GM21723 (cell line): Measurements from ENCODE around the gene PLCH2.

Experiments used
- ATAC-seq: cut with Tn5 transposase; IDR thresholded peaks from one replicate; pipeline ENCODE4 v1.9.1; 2021; ENCODE audit warnings: mild to moderate bottlenecking, moderate library complexity; ENCODE audit not compliant: unreplicated experiment

PLCH2 gene

GRCh38 chr1:2496087-2496622 lies 20.1 kb downstream of the PLCH2 start:
- no peak for ATAC-seq

- no peak for ATAC-seq
Observed at GRCh38 chr1:2496746-2497145, 20.7 kb downstream of the PLCH2 start.

- no peak for ATAC-seq
Observed at GRCh38 chr1:2497891-2498290, 21.8 kb downstream of the PLCH2 start.

- no peak for ATAC-seq
Observed at GRCh38 chr1:2498648-2499047, 22.6 kb downstream of the PLCH2 start.

GRCh38 chr1:2499260-2499659 lies 23.2 kb downstream of the PLCH2 start:
- no peak for ATAC-seq

DNA sequence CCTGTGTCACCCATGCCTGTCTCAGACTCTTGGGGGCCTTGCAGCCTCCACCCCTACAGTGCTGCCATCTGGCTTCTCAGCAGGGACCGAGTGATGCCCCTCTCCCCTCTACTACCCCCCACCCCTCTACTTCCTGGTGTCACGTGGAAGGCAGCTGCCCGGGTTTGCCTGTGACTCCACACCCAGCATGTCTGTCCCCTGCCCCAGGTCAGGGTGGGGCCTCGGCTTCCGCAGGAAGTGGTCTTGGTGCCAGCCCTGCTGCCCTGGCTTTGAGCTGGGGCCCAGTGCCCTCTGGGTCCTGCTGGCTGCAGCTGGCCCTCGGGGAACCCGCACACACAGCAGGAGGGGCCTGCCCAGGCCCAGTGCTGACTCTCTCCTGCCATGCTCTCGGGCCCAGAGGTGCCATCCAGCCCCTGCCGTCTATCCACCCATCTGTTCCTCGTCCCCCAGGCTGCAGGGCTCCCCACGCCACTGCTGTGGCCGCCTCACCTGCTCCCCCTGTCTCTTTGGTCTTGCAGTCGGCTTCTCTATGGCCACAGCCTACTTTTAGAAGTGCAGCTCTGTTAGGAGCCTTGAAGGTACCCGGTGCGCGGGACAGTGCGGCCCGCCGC lies 24.0 kb downstream of the PLCH2 start:
- no peak for ATAC-seq

DNA sequence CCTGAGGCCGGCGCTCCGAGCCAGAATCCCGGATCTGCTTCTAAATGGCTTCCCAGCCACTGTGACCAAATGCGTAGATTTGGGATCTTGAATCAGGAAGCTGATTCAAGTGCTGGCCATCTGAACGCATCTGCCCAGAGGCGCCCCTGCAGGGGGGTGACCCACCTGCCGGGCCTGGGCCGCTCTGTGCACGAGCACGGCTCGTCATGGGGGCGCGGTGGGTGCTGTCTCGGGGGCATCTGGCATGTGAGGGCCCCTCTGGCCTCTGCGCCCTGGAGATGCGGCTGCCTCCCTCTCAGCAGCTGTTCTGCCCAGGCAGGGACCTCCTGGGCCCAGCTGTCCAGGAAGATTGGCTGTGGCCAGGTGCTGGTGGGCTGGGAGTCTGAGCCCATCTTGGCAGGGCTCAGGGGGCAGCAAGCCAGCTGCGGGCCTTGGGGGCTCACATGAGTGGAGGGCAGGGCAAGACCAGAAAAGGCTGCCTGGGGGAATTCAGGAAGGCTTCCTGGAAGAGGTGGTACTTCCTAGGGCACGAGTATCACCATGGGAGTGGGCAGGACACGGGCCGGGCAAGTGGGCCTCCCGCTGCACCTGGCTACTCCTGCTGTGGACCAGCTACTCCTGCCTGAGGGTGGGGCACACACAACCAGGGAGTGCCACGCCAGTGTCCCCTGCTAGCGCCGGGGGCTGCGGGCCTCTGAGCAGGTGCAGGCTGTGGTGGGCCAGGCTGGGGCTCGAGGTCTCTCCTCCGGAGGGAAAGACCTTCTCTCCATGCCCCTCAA lies 25.1 kb downstream of the PLCH2 start:
- no peak for ATAC-seq

- ATAC-seq: no peak
Observed at GRCh38 chr1:2501820-2502119, 25.7 kb downstream of the PLCH2 start.

DNA sequence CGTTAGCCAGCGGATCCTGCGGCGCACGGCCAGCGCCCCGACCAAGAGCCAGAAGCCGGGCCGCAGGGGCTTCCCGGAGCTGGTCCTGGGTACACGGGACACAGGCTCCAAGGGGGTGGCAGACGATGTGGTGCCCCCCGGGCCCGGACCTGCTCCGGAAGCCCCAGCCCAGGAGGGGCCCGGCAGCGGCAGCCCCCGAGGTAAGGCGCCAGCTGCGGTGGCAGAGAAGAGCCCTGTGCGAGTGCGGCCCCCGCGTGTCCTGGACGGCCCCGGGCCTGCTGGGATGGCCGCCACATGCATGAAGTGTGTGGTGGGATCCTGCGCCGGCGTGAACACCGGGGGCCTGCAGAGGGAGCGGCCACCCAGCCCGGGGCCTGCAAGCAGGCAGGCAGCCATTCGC lies 26.1 kb downstream of the PLCH2 start:
- no peak for ATAC-seq

DNA sequence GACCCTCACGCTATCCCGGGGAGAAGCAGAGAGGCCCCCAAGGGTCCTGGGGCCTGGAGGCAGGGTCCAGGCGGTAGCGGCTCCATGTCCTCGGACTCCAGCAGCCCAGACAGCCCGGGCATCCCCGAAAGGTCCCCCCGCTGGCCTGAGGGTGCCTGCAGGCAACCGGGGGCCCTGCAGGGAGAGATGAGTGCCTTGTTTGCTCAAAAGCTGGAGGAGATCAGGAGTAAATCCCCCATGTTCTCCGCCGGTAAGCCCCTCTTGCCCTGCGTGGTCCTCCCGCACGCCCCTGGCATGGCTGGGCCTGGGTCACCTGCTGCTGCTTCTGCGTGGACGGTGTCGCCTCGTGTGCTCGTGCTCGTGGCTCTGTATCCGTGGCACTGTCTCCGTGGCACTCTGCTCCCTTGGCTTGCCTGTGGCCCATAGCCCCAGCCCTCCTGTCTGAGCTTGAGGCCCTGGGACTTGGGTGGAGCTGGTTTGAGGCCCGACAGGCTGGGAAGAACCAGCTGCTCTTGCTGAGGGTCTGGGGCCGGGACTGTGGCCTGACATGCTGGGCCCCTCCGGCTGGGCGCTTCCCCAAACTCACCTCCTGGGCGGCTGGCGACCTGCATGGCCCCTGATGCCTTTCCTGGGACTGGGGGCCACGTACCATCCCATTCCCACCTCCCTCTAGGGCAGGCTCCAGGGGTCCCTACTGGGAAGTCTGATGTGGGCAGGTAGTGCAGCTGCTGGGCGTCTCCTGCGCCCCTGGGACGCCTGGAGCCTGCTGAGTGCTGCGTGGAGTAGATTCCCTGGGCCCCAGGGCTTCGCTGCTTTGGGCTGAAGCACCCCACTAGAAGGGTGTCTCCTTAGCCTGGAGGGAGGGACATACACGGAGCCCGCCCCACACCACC lies 26.8 kb downstream of the PLCH2 start:
- ATAC-seq: no peak

GRCh38 chr1:2503554-2504224 lies 27.6 kb downstream of the PLCH2 start:
- ATAC-seq: no peak

DNA sequence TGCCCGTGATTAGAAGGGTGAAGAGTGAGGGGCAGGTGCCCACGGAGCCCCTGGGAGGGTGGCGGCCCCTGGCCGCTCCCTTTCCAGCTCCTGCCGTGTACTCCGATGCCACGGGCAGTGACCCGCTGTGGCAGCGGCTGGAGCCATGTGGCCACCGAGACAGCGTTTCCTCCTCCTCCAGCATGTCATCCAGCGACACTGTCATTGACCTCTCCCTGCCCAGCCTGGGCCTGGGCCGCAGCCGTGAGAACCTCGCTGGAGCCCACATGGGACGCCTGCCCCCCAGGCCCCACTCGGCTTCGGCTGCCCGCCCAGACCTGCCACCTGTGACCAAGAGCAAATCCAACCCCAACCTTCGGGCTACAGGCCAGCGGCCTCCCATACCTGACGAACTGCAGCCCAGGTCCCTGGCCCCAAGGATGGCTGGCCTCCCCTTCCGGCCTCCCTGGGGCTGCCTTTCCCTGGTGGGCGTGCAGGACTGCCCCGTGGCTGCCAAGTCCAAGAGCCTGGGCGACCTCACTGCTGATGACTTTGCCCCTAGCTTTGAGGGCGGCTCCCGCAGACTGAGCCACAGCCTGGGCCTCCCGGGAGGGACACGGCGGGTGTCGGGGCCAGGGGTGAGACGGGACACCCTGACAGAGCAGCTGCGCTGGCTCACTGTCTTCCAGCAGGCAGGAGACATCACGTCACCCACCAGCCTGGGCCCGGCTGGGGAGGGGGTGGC lies 28.3 kb downstream of the PLCH2 start:
- no peak for ATAC-seq

DNA sequence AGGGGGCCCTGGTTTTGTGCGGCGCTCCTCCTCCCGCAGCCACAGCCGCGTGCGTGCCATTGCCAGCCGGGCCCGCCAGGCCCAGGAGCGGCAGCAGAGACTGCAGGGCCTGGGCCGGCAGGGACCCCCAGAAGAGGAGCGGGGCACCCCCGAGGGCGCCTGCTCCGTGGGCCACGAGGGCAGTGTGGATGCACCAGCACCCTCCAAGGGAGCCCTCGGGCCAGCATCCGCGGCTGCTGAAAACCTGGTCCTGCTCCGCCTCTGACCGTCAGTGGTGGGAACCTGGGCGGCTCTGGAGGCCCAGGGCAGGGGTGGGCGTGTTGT lies 28.8 kb downstream of the PLCH2 start:
- no peak for ATAC-seq

- ATAC-seq: no peak
Observed at GRCh38 chr1:2505461-2505994, 29.4 kb downstream of the PLCH2 start.

- no peak for ATAC-seq
Observed at GRCh38 chr1:2506007-2506860, 30.1 kb downstream of the PLCH2 start.

DNA sequence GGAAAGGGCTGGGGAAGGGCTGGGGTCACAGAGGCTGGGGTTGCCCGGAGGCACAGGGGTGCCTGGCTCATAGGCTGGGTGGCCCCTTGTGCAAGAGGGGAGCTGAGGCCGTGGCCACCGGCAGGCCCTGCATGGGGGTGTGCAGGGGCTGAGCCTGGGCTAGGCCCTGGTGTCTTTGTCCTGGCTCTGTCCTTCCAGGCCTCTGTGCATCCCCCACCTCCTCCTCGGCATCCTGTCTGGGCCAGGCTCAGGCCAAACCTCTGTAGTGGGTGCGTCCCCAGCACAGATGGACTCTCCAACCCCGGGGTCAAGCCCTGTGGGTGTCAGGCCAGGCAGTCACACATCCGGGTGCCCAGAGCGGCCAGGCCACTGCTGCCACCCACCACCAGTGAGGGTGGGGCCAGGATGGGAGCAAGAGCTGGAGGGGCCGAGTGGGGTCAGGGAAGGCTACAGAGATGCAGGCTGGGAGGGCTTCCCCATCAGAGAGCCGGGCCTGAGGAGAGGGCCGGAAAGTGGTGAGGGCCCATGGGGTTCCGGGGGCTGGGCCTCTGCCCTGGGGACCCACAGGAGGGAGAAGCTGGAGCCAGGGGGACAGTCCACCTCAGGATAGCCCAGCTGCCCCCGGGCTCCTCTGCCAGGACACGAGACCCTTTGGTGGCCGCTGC lies 30.9 kb downstream of the PLCH2 start:
- ATAC-seq: no peak

- no peak for ATAC-seq
Observed at GRCh38 chr1:2507744-2508155, 31.7 kb downstream of the PLCH2 start.

- no peak for ATAC-seq
Observed at GRCh38 chr1:2508180-2508579, 32.1 kb downstream of the PLCH2 start.

DNA sequence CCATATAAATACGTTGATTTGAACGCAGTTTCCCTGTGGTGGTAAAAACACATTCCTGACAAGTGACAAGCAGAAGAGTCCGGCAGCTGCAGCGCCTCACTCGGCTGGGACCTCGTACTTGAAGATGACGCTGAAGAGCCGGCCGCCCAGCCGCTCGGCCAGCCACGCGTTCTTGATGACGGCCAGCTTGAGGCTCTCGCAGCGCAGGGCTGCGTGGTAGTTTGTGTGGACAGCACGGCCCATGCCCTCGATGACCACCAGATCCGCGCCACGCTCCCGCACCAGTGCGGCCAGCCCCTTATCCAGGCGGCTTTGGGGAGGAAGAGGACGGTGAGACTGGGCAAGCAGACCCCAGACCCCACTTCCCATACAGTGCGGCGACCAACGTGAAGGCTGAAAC lies 32.7 kb downstream of the PLCH2 start:
- no peak for ATAC-seq
